ENCODE measurements around the gene FSTL1. TPM values are rescaled to one million over a fixed set of nuclear protein-coding genes. Genes with fewer than 3 reads are reported as not detected.

The FSTL1 gene
- total RNA-seq, 1 experiment from 2014 or later: 20.7 TPM

- POLR2A ChIA-PET: no interaction called here
- no TSS peak for BruUV-seq (replicated peaks)
These were observed 25.1 kb downstream of the FSTL1 start for GRCh38 chr3:120425572-120426250.

More at GRCh38 chr3:120425572-120426250, 25.1 kb downstream of the FSTL1 start:
- no peaks in the 10 kb centered on the region for H3K79me2 ChIP-seq (ENCODE audit: insufficient read depth, low read length)
- no peaks in the 10 kb centered on the region for H3K27me3 ChIP-seq (ENCODE audit: insufficient read depth, low read length)
- DNase-seq (ENCODE audit: low read depth, low spot score) (no peak), ATAC-seq (no peak)
- no peak overlapping the region for H3K27ac ChIP-seq (ENCODE audit: low read depth, low read length)
- no peaks in the 10 kb centered on the region for H3K4me1 ChIP-seq (ENCODE audit: control insufficient read depth in 1 of 2, insufficient read depth in 2 of 2, low read length in 2 of 2)
- no peaks in the 10 kb centered on the region for H3K9me3 ChIP-seq (ENCODE audit: control insufficient read depth in 1 of 2, insufficient read depth in 1 of 2, low read depth in 1 of 2, low read length in 2 of 2)
- RAD21 ChIA-PET (ENCODE audit: low non-redundant PET in 1 of 2, low total read pairs in 2 of 2, uncharacterized antibody in 2 of 2, unreplicated experiment in 2 of 2): no interaction called here
- CTCF ChIA-PET: interaction anchor here (1.1 to 1.8 kb wide), 2 partner anchors 8 to 20 kb away, joined by 4 to 5 read pairs; no protein-coding TSS in a partner anchor
- no peak overlapping the region for H3K4me3 ChIP-seq (replicated peaks in 1 of 2; ENCODE audit: low read depth in 1 of 2, low read length in 2 of 2)
- intact Hi-C loops (cut with micrococcal nuclease): no loop called here
- no peak overlapping the region for H2AFZ ChIP-seq (ENCODE audit: low read depth, low read length, poor library complexity, severe bottlenecking)
- no peak overlapping the region for H3K4me2 ChIP-seq (ENCODE audit: low read length)
- no peak overlapping the region for H3K9ac ChIP-seq (ENCODE audit: low read length)
- H3K36me3 ChIP-seq (ENCODE audit: control insufficient read depth in 1 of 2, insufficient read depth in 2 of 2, low read length in 2 of 2): no peaks in the 10 kb centered on the region
- no peaks in the 10 kb centered on the region for H4K20me1 ChIP-seq (ENCODE audit: insufficient read depth)
- TF ChIP-seq ZFX (IDR thresholded peaks at IDR 0.05) (no peak), ZBTB33 (IDR thresholded peaks at IDR 0.05; ENCODE audit: extremely low read depth, insufficient replicate concordance, low read length) (no peak), EGR1 (IDR thresholded peaks at IDR 0.05; ENCODE audit: low read depth) (no peak), SIN3A (IDR thresholded peaks at IDR 0.05; ENCODE audit: low read depth) (no peak), SP1 (IDR thresholded peaks at IDR 0.05; ENCODE audit: low read depth) (no peak), POLR2A (IDR thresholded peaks at IDR 0.05; ENCODE audit: borderline replicate concordance, extremely low read depth, insufficient read depth, insufficient read length) (no peak), YY1 (IDR thresholded peaks at IDR 0.05; ENCODE audit: extremely low read depth, insufficient replicate concordance, low read depth, low read length) (no peak), SRF (IDR thresholded peaks at IDR 0.05; ENCODE audit: low read depth) (no peak), TCF7L2 (IDR thresholded peaks at IDR 0.05; ENCODE audit: borderline replicate concordance, extremely low read depth, insufficient read depth, insufficient read length) (no peak), CBX3 (IDR thresholded peaks at IDR 0.05; ENCODE audit: low read depth) (no peak), EZH2phosphoT487 (IDR thresholded peaks at IDR 0.05; ENCODE audit: borderline replicate concordance) (no peak)
- TF ChIP-seq, protein P1, sequence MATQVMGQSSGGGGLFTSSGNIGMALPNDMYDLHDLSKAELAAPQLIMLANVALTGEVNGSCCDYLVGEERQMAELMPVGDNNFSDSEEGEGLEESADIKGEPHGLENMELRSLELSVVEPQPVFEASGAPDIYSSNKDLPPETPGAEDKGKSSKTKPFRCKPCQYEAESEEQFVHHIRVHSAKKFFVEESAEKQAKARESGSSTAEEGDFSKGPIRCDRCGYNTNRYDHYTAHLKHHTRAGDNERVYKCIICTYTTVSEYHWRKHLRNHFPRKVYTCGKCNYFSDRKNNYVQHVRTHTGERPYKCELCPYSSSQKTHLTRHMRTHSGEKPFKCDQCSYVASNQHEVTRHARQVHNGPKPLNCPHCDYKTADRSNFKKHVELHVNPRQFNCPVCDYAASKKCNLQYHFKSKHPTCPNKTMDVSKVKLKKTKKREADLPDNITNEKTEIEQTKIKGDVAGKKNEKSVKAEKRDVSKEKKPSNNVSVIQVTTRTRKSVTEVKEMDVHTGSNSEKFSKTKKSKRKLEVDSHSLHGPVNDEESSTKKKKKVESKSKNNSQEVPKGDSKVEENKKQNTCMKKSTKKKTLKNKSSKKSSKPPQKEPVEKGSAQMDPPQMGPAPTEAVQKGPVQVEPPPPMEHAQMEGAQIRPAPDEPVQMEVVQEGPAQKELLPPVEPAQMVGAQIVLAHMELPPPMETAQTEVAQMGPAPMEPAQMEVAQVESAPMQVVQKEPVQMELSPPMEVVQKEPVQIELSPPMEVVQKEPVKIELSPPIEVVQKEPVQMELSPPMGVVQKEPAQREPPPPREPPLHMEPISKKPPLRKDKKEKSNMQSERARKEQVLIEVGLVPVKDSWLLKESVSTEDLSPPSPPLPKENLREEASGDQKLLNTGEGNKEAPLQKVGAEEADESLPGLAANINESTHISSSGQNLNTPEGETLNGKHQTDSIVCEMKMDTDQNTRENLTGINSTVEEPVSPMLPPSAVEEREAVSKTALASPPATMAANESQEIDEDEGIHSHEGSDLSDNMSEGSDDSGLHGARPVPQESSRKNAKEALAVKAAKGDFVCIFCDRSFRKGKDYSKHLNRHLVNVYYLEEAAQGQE (IDR thresholded peaks at IDR 0.05; ENCODE audit: low read depth): no peak
- no peaks in the 10 kb centered on the region for H3K9me2 ChIP-seq (ENCODE audit: insufficient read depth)

Measured in HCT116 (cell line).